Spleen (tissue), 11 donors: ENCODE results near the gene OSBPL10. TPM values are rescaled to one million over a fixed set of nuclear protein-coding genes. Genes with fewer than 3 reads are reported as not detected.

Experiments
- DNase-seq: peaks from one replicate; pipeline ENCODE4 v3.0.0-alpha.2; 2020
- H3K27ac ChIP-seq, 8 donors: fragments of 200-600 bp; sonication (generic) in 7 of 8; 1 replicate in 4 of 8; 2 replicates in 4 of 8; pipeline versions ENCODE4 v1.5.0 to v1.8.0; 2016 to 2021; ENCODE audit warnings: inconsistent platforms in 4 of 8, mild to moderate bottlenecking in 4 of 8, moderate library complexity in 1 of 8
- H3K27me3 ChIP-seq, 7 donors: fragments of 200-600 bp; sonication (generic) in 6 of 7; replicated peaks in 1 of 7; 1 replicate in 4 of 7; 2 replicates in 3 of 7; pipeline versions ENCODE4 v1.5.0 to v1.8.0; 2016 to 2021; ENCODE audit warnings: inconsistent platforms in 3 of 7, mild to moderate bottlenecking in 1 of 7
- H3K36me3 ChIP-seq, 6 donors: fragments of 200-600 bp; sonication (generic) in 5 of 6; 1 replicate in 4 of 6; 2 replicates in 2 of 6; pipeline versions ENCODE4 v1.5.0 to v1.8.0; 2016 to 2021; ENCODE audit warnings: inconsistent platforms in 2 of 6
- H3K4me1 ChIP-seq, 6 donors: fragments of 200-600 bp; sonication (generic) in 5 of 6; 1 replicate in 3 of 6; 2 replicates in 3 of 6; pipeline versions ENCODE4 v1.5.0 to v1.8.0; 2016 to 2021; ENCODE audit warnings: inconsistent platforms in 3 of 6
- H3K4me3 ChIP-seq, 8 donors: fragments of 200-600 bp; sonication (generic) in 7 of 8; 1 replicate in 4 of 8; 2 replicates in 4 of 8; pipeline versions ENCODE4 v1.5.0 to v1.8.0; 2016 to 2021; ENCODE audit warnings: inconsistent platforms in 4 of 8, mild to moderate bottlenecking in 4 of 8, moderate library complexity in 2 of 8
- H3K9me3 ChIP-seq, 8 donors: fragments of 200-600 bp; sonication (generic) in 7 of 8; 1 replicate in 4 of 8; 2 replicates in 4 of 8; pipeline versions ENCODE4 v1.5.0 to v1.8.0; 2016 to 2021; ENCODE audit warnings: inconsistent platforms in 4 of 8
- POLR2A ChIP-seq, 3 donors: fragments of 450-650 bp; IDR thresholded peaks; one replicate each; pipeline ENCODE4 v1.5.1; 2017; ENCODE audit warnings: antibody characterized with exemption in 3 of 3, mild to moderate bottlenecking in 1 of 3
- POLR2AphosphoS5 ChIP-seq, 3 donors: sonication (generic); formaldehyde crosslinking; IDR thresholded peaks; one replicate each; pipeline ENCODE4 v1.5.1; 2017; ENCODE audit warnings: antibody characterized with exemption in 3 of 3
- WGBS, 5 donors: extraction: QIAGEN DNeasy Blood & Tissue Kit in 3 of 5; methylation state at CpG; one replicate each; pipeline versions ENCODE4 v1.1.5 to v1.1.7; 2013 to 2018; 5-methylcytosine and 5-hydroxymethylcytosine counted together
- intact Hi-C: fragments of 100-400 bp; cut with DNase I; formaldehyde crosslinking; loops from one replicate; pipeline ENCODE4 v1.15.0; 2023; ENCODE audit warnings: low total_unique reads
- polyA plus RNA-seq, 3 donors: library from polyadenylated mRNA; stranded (reverse); fragments of 200-250 nt; gene quantifications; one replicate each; pipeline ENCODE4 v1.2.1, GENCODE V29; 2013
- total RNA-seq, 7 donors: library from RNA; depleted of rRNA in 3 of 7; stranded (reverse); fragments of >200 nt in 3 of 7; fragmentation: NEBNext Ultra II Directional in 4 of 7; extraction: Animal tissue kit (Norgen Biotek cat#: 25700) in 4 of 7; gene quantifications; one replicate each; pipeline versions ENCODE4 v1.1.0 to v1.2.1, GENCODE V29; 2016 to 2021
- TF ChIP-seq, protein P1 (sequence below), 11 experiments: fragments of 200-600 bp in 7 of 11; fragments of 450-650 bp in 4 of 11; sonication (generic) in 4 of 11; IDR thresholded peaks in 8 of 11; conservative IDR thresholded peaks in 3 of 11; 1 replicate in 7 of 11; 2 replicates in 4 of 11; pipeline versions ENCODE4 v1.4.0 to v1.8.0; 2016 to 2021; ENCODE audit warnings: antibody characterized with exemption in 11 of 11, inconsistent platforms in 4 of 11, mild to moderate bottlenecking in 1 of 11
- donor health status: healthy with polysubstance abuse.
- donor health status: DM: no; HTN: no; CAD: no; lungs with moderate emphysema.
- donor health status: DM: no; HTN: no; CAD: no.
- donor health status: Bipolar disorder and iron deficiency.
- donor health status: healthy.
- donor health status: DM: no; HTN: no; CAD: no.
- donor health status: DM: yes; HTN: yes; CAD: no.

The OSBPL10 gene
- total and polyA plus RNA-seq, 10 donors: 3.8 to 95.1 (median 56.5) TPM

GRCh38 chr3:31768479-31769125 lies 212.5 kb downstream of the OSBPL10 start:
- Histone ChIP-seq H3K4me3 (no peak overlapping the region), H3K4me1 (peaks cover 0 to 20% (median 3%) of the 10 kb centered on the region in 6 donors), H3K27ac (no peak overlapping the region), H3K9me3 (no peaks in the 10 kb centered on the region), H3K27me3 (no peaks in the 10 kb centered on the region), H3K36me3 (no peaks in the 10 kb centered on the region)
- DNase-seq: no peak
- intact Hi-C loops: loop anchor here (10.0 kb wide), 1 partner anchor 154 kb away; no protein-coding TSS in a partner anchor
- no peak for TF ChIP-seq POLR2AphosphoS5 (IDR thresholded peaks at IDR 0.05)
- TF ChIP-seq, protein P1, sequence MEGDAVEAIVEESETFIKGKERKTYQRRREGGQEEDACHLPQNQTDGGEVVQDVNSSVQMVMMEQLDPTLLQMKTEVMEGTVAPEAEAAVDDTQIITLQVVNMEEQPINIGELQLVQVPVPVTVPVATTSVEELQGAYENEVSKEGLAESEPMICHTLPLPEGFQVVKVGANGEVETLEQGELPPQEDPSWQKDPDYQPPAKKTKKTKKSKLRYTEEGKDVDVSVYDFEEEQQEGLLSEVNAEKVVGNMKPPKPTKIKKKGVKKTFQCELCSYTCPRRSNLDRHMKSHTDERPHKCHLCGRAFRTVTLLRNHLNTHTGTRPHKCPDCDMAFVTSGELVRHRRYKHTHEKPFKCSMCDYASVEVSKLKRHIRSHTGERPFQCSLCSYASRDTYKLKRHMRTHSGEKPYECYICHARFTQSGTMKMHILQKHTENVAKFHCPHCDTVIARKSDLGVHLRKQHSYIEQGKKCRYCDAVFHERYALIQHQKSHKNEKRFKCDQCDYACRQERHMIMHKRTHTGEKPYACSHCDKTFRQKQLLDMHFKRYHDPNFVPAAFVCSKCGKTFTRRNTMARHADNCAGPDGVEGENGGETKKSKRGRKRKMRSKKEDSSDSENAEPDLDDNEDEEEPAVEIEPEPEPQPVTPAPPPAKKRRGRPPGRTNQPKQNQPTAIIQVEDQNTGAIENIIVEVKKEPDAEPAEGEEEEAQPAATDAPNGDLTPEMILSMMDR (IDR thresholded peaks at IDR 0.05 in 8 of 11, conservative IDR thresholded peaks at IDR 0.05 in 3 of 11): peak; percentile 15 to 71 (median 57)
- 42 to 47% (median 46%) methylated on average over 6 of the region's 6 CpGs for WGBS, 5 donors

- TF ChIP-seq POLR2A (IDR thresholded peaks at IDR 0.05): no peak
- no peak for TF ChIP-seq POLR2AphosphoS5 (IDR thresholded peaks at IDR 0.05)
- TF ChIP-seq, protein P1 (IDR thresholded peaks at IDR 0.05 in 8 of 11, conservative IDR thresholded peaks at IDR 0.05 in 3 of 11): no peak
- WGBS, 5 donors: 83 to 94% (median 88%) methylated on average over 8 of the region's 8 CpGs
- DNase-seq: no peak
- H3K27me3 ChIP-seq: no peaks in the 10 kb centered on the region
- H3K4me1 ChIP-seq: peaks cover 0 to 15% (median 3%) of the 10 kb centered on the region in 6 donors
- no peaks in the 10 kb centered on the region for H3K36me3 ChIP-seq
- intact Hi-C loops: loop anchor here (10.0 kb wide), 1 partner anchor 153 kb away; no protein-coding TSS in a partner anchor
- no peak overlapping the region for H3K27ac ChIP-seq
- no peaks in the 10 kb centered on the region for H3K9me3 ChIP-seq
- H3K4me3 ChIP-seq: no peak overlapping the region
These were observed 213.1 kb downstream of the OSBPL10 start for GRCh38 chr3:31767920-31768319.

DNA sequence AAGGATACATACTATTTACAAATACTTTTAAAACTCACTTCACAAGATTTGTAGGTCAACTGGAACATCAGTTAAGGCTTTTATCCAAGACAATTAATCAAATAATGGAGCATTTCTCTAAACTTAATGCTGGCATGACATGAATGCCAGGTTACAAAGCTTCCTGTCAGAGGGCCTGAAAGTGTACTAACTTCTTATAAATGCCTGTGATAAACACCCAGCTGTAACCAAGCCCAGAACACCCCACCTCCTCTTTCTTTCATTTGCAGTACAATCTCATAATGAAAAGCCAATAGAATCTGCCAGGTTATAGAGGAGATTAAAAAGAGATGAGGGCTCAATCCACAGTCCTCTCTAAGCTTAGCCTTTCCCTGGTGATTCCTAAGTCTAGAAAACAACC lies 214.4 kb downstream of the OSBPL10 start:
- TF ChIP-seq, protein P1 (IDR thresholded peaks at IDR 0.05 in 8 of 11, conservative IDR thresholded peaks at IDR 0.05 in 3 of 11): no peak
- TF ChIP-seq POLR2AphosphoS5 (IDR thresholded peaks at IDR 0.05) (no peak), POLR2A (IDR thresholded peaks at IDR 0.05) (no peak)
- peaks cover 0 to 23% (median 7%) of the 10 kb centered on the region in 6 donors for H3K4me1 ChIP-seq
- H3K27ac ChIP-seq: no peak overlapping the region
- intact Hi-C loops: loop anchor here (10.0 kb wide), 1 partner anchor 152 kb away; no protein-coding TSS in a partner anchor
- no peaks in the 10 kb centered on the region for H3K27me3 ChIP-seq
- DNase-seq: no peak
- no peaks in the 10 kb centered on the region for H3K36me3 ChIP-seq
- H3K9me3 ChIP-seq: no peaks in the 10 kb centered on the region
- no peak overlapping the region for H3K4me3 ChIP-seq

DNA sequence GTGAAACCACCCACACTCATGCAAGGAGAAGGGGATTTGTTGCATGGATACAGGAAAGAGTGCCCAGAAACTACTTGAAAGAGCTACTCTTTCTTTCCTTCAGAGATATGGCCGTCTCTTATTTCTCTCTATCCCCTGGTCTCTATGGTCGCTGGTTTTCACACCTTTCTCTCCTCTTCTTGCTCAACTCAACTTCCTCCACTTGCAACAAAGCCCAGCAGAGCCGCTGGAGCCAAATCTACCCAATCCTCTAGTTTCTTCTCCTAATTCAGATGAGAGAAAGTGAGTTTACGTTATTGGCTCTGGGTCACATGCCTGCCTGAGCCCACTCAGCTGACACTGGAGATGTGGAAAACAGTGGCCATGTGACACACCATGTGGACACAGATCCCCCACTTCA lies 215.2 kb downstream of the OSBPL10 start:
- Histone ChIP-seq H3K27me3 (no peaks in the 10 kb centered on the region), H3K36me3 (no peaks in the 10 kb centered on the region), H3K4me3 (no peak overlapping the region), H3K4me1 (peaks cover 0 to 25% (median 7%) of the 10 kb centered on the region in 6 donors), H3K9me3 (no peaks in the 10 kb centered on the region), H3K27ac (no peak overlapping the region)
- TF ChIP-seq POLR2A (IDR thresholded peaks at IDR 0.05) (no peak), POLR2AphosphoS5 (IDR thresholded peaks at IDR 0.05) (no peak)
- TF ChIP-seq, protein P1 (IDR thresholded peaks at IDR 0.05 in 8 of 11, conservative IDR thresholded peaks at IDR 0.05 in 3 of 11): no peak
- no peak for DNase-seq
- 27 to 71% (median 57%) methylated on average over 3 to 4 of the region's 4 CpGs for WGBS, 5 donors
- intact Hi-C loops: loop anchor here (10.0 kb wide), 1 partner anchor 151 kb away; no protein-coding TSS in a partner anchor
